Mesendoderm (in vitro differentiated cells): ENCODE data around the gene WDR48.

Source experiments
- DNase-seq: peaks from one replicate; pipeline ENCODE4 v3.0.0; 2013
- H2AK5ac ChIP-seq: 2 replicates; pipeline ENCODE4 v1.6.1; 2013; ENCODE audit warnings: low read length, inconsistent platforms
- H2BK120ac ChIP-seq: 2 replicates; pipeline ENCODE4 v1.6.1; 2013; ENCODE audit warnings: low read depth, mild to moderate bottlenecking, low read length, moderate library complexity, mixed read lengths
- H2BK15ac ChIP-seq: replicated peaks from 2 replicates; pipeline ENCODE4 v1.6.1; 2013; ENCODE audit warnings: low read depth, mild to moderate bottlenecking, moderate library complexity
- H2BK5ac ChIP-seq: 2 replicates; pipeline ENCODE4 v1.6.1; 2013; ENCODE audit warnings: low read length, inconsistent platforms
- H3K18ac ChIP-seq: 2 replicates; pipeline ENCODE4 v1.6.1; 2013; ENCODE audit warnings: mild to moderate bottlenecking, low read length, mixed read lengths
- H3K23ac ChIP-seq: one replicate; pipeline ENCODE4 v1.6.1; 2013; ENCODE audit warnings: low read length
- H3K27ac ChIP-seq: 2 replicates; pipeline ENCODE4 v1.5.1; 2013; ENCODE audit warnings: low read depth, mild to moderate bottlenecking, inconsistent platforms, low read length, moderate library complexity
- H3K27me3 ChIP-seq: 2 replicates; pipeline ENCODE4 v1.6.1; 2013; ENCODE audit warnings: low read length, control low read depth, mild to moderate bottlenecking, inconsistent platforms; ENCODE audit not compliant: insufficient read depth, poor library complexity
- H3K36me3 ChIP-seq: 2 replicates; pipeline ENCODE4 v1.6.1; 2013; ENCODE audit warnings: low read length, inconsistent platforms; ENCODE audit not compliant: control insufficient read depth, insufficient read depth
- H3K4ac ChIP-seq: one replicate; pipeline ENCODE4 v1.6.1; 2013; ENCODE audit warnings: low read depth, mild to moderate bottlenecking, low read length, moderate library complexity
- H3K4me1 ChIP-seq: 2 replicates; pipeline ENCODE4 v1.6.1; 2013; ENCODE audit warnings: low read depth, low read length, inconsistent platforms; ENCODE audit not compliant: control insufficient read depth
- H3K4me2 ChIP-seq: 2 replicates; pipeline ENCODE4 v1.6.1; 2013; ENCODE audit warnings: low read length
- H3K4me3 ChIP-seq: 2 replicates; pipeline ENCODE4 v1.5.1; 2013; ENCODE audit warnings: mild to moderate bottlenecking, low read length
- H3K56ac ChIP-seq: one replicate; pipeline ENCODE4 v1.6.1; 2013; ENCODE audit warnings: low read length
- H3K79me1 ChIP-seq: 2 replicates; pipeline ENCODE4 v1.6.1; 2013; ENCODE audit warnings: low read length, inconsistent platforms
- H3K79me2 ChIP-seq: 2 replicates; pipeline ENCODE4 v1.6.1; 2013; ENCODE audit warnings: mild to moderate bottlenecking, low read length; ENCODE audit not compliant: control insufficient read depth, insufficient read depth
- H3K9ac ChIP-seq: 2 replicates; pipeline ENCODE4 v1.6.1; 2013; ENCODE audit warnings: low read length, inconsistent platforms
- H4K5ac ChIP-seq: one replicate; pipeline ENCODE4 v1.6.1; 2013; ENCODE audit warnings: low read length
- H4K8ac ChIP-seq: one replicate; pipeline ENCODE4 v1.6.1; 2013; ENCODE audit warnings: low read depth, mild to moderate bottlenecking, control low read depth, low read length, moderate library complexity
- WGBS: extraction: QIAGEN DNeasy Blood & Tissue Kit; methylation state at CpG from one replicate; pipeline ENCODE4 v1.1.7; 2013; ENCODE audit warnings: low lambda C conversion rate, missing lambda C conversion rate; ENCODE audit not compliant: insufficient coverage; ENCODE audit errors: extremely low coverage; 5-methylcytosine and 5-hydroxymethylcytosine counted together

Gene WDR48

DNA sequence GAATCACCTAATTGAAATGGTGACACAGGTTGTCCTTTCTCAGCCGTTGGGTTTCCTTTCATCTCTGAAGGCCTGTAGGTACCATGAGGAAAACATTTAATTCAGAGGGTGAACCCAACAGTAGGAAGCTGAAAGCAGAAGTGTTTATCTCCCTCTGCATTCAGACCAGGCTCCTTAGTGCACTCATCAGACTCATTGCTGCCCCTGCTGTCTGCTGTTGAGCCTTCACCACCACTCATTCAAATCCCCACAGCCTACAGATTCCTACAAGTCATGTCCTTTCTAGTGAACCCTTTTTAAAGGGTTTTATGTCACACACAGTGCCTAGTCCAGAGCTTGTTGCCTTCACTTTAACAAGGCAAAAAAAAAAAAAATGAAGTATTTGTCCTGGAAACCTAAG, 13.4 kb downstream of the WDR48 start:
- H3K27me3 ChIP-seq: no peaks in the 10 kb centered on the region
- H2BK15ac ChIP-seq: no peak overlapping the region
- no peak overlapping the region for H2BK5ac ChIP-seq
- no peak overlapping the region for H3K18ac ChIP-seq
- H3K36me3 ChIP-seq: no peaks in the 10 kb centered on the region
- peaks cover 4% of the 10 kb centered on the region for H3K79me2 ChIP-seq
- no peak overlapping the region for H2AK5ac ChIP-seq
- no peaks in the 10 kb centered on the region for H3K4me1 ChIP-seq
- WGBS: no CpG with 5 or more reads among the region's 1 CpG
- H3K56ac ChIP-seq: no peak overlapping the region
- no peak overlapping the region for H3K4ac ChIP-seq
- peak; percentile 83 for DNase-seq
- no peak overlapping the region for H2BK120ac ChIP-seq
- no peak overlapping the region for H4K8ac ChIP-seq
- H3K4me2 ChIP-seq: no peak overlapping the region
- no peak overlapping the region for H3K4me3 ChIP-seq
- H3K79me1 ChIP-seq: peaks cover 3% of the 10 kb centered on the region
- H3K9ac ChIP-seq: no peak overlapping the region
- no peak overlapping the region for H3K23ac ChIP-seq
- H3K27ac ChIP-seq: no peak overlapping the region
- no peak overlapping the region for H4K5ac ChIP-seq

GRCh38 chr3:39067286-39067685, 15.5 kb downstream of the WDR48 start:
- Histone ChIP-seq H3K4me2 (no peak overlapping the region), H3K18ac (no peak overlapping the region), H3K4me1 (no peaks in the 10 kb centered on the region), H3K4ac (no peak overlapping the region), H3K4me3 (no peak overlapping the region), H3K23ac (no peak overlapping the region), H3K27me3 (no peaks in the 10 kb centered on the region), H3K9ac (no peak overlapping the region), H3K36me3 (no peaks in the 10 kb centered on the region), H3K79me2 (peaks cover 3% of the 10 kb centered on the region), H4K8ac (no peak overlapping the region), H3K27ac (no peak overlapping the region), H2BK5ac (no peak overlapping the region), H2AK5ac (no peak overlapping the region), H2BK15ac (no peak overlapping the region), H3K56ac (no peak overlapping the region), H3K79me1 (peaks cover 2% of the 10 kb centered on the region), H2BK120ac (no peak overlapping the region), H4K5ac (no peak overlapping the region)
- DNase-seq: no peak
- no CpG with 5 or more reads among the region's 1 CpG for WGBS

GRCh38 chr3:39068556-39068955, 16.7 kb downstream of the WDR48 start:
- Histone ChIP-seq H3K4me3 (no peak overlapping the region), H2BK15ac (no peak overlapping the region), H2BK120ac (no peak overlapping the region), H3K27me3 (no peaks in the 10 kb centered on the region), H3K4me1 (no peaks in the 10 kb centered on the region), H3K27ac (no peak overlapping the region), H3K23ac (no peak overlapping the region), H4K8ac (no peak overlapping the region), H3K9ac (no peak overlapping the region), H3K79me2 (no peaks in the 10 kb centered on the region), H2BK5ac (no peak overlapping the region), H4K5ac (no peak overlapping the region), H2AK5ac (no peak overlapping the region), H3K56ac (no peak overlapping the region), H3K79me1 (no peaks in the 10 kb centered on the region), H3K18ac (no peak overlapping the region), H3K4me2 (no peak overlapping the region), H3K36me3 (no peaks in the 10 kb centered on the region), H3K4ac (no peak overlapping the region)
- no peak for DNase-seq
- WGBS: no CpG with 5 or more reads among the region's 3 CpGs

DNA sequence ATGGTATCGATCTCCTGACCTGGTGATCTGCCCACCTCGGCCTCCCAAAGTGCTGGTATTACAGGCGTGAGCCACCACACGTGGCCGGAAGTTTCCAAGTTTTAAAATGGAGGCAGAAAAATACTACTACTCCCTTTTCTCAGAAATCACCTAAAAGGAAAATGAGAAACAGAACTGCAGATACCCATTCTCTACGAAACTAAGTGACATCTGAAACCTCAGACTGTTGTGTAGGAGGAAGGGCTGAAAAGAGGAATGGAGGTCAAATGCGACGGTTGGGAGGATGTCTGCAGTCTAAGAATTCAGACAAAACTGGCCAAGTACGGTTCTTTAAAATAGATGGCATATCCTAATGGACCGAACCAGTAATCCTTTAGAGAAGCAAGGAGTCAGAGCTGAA, 24.1 kb downstream of the WDR48 start:
- Histone ChIP-seq H3K9ac (no peak overlapping the region), H2BK120ac (no peak overlapping the region), H3K79me1 (no peaks in the 10 kb centered on the region), H4K5ac (no peak overlapping the region), H3K18ac (no peak overlapping the region), H3K36me3 (peaks cover 2% of the 10 kb centered on the region), H3K56ac (no peak overlapping the region), H2BK5ac (no peak overlapping the region), H3K27me3 (no peaks in the 10 kb centered on the region), H2BK15ac (no peak overlapping the region), H3K79me2 (no peaks in the 10 kb centered on the region), H2AK5ac (no peak overlapping the region), H3K4me2 (no peak overlapping the region), H3K23ac (no peak overlapping the region), H4K8ac (no peak overlapping the region), H3K4ac (no peak overlapping the region), H3K27ac (no peak overlapping the region), H3K4me3 (no peak overlapping the region), H3K4me1 (no peaks in the 10 kb centered on the region)
- no peak for DNase-seq
- WGBS: no CpG with 5 or more reads among the region's 10 CpGs

- no peaks in the 10 kb centered on the region for H3K4me1 ChIP-seq
- H3K9ac ChIP-seq: no peak overlapping the region
- no peak overlapping the region for H3K56ac ChIP-seq
- no peak overlapping the region for H4K8ac ChIP-seq
- no peak overlapping the region for H2AK5ac ChIP-seq
- H4K5ac ChIP-seq: no peak overlapping the region
- no peak overlapping the region for H2BK120ac ChIP-seq
- no peak overlapping the region for H2BK15ac ChIP-seq
- DNase-seq: no peak
- no peaks in the 10 kb centered on the region for H3K79me1 ChIP-seq
- no peak overlapping the region for H3K23ac ChIP-seq
- no peak overlapping the region for H3K4ac ChIP-seq
- H3K27me3 ChIP-seq: no peaks in the 10 kb centered on the region
- H2BK5ac ChIP-seq: no peak overlapping the region
- no peak overlapping the region for H3K4me3 ChIP-seq
- H3K4me2 ChIP-seq: no peak overlapping the region
- no peak overlapping the region for H3K27ac ChIP-seq
- H3K18ac ChIP-seq: no peak overlapping the region
- peaks cover 1% of the 10 kb centered on the region for H3K36me3 ChIP-seq
- no peaks in the 10 kb centered on the region for H3K79me2 ChIP-seq
Observed at GRCh38 chr3:39079530-39079929, 27.7 kb downstream of the WDR48 start.

GRCh38 chr3:39080026-39080425, 28.2 kb downstream of the WDR48 start:
- no peaks in the 10 kb centered on the region for H3K36me3 ChIP-seq
- no peak for DNase-seq

More at GRCh38 chr3:39080026-39080425, 28.2 kb downstream of the WDR48 start:
- H2AK5ac ChIP-seq: no peak overlapping the region
- H2BK120ac ChIP-seq: no peak overlapping the region
- H3K4ac ChIP-seq: no peak overlapping the region
- H3K27me3 ChIP-seq: no peaks in the 10 kb centered on the region
- no peak overlapping the region for H2BK15ac ChIP-seq
- no peak overlapping the region for H3K9ac ChIP-seq
- no peak overlapping the region for H3K4me2 ChIP-seq
- H2BK5ac ChIP-seq: no peak overlapping the region
- H3K18ac ChIP-seq: no peak overlapping the region
- no peaks in the 10 kb centered on the region for H3K4me1 ChIP-seq
- H3K56ac ChIP-seq: no peak overlapping the region
- no peak overlapping the region for H4K5ac ChIP-seq
- H4K8ac ChIP-seq: no peak overlapping the region
- no peak overlapping the region for H3K4me3 ChIP-seq
- H3K79me1 ChIP-seq: no peaks in the 10 kb centered on the region
- no peak overlapping the region for H3K27ac ChIP-seq
- H3K79me2 ChIP-seq: no peaks in the 10 kb centered on the region
- H3K23ac ChIP-seq: no peak overlapping the region
